ENCODE results near the gene GATD1.

Gene GATD1

GRCh38 chr11:809287-810039 is 32.2 kb upstream of the GATD1 start, which contains the start of gene RPLP2:
RPLP2 (plus strand) TSS chr11:809967; CDS start chr11:810235, 268 bp downstream.
- TF ChIP-seq, protein P1, sequence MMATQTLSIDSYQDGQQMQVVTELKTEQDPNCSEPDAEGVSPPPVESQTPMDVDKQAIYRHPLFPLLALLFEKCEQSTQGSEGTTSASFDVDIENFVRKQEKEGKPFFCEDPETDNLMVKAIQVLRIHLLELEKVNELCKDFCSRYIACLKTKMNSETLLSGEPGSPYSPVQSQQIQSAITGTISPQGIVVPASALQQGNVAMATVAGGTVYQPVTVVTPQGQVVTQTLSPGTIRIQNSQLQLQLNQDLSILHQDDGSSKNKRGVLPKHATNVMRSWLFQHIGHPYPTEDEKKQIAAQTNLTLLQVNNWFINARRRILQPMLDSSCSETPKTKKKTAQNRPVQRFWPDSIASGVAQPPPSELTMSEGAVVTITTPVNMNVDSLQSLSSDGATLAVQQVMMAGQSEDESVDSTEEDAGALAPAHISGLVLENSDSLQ (IDR thresholded peaks at IDR 0.05): peak; percentile 35; the same call in 1 of the 2 replicates
- TF ChIP-seq ZNF384 (IDR thresholded peaks at IDR 0.05): no peak
- TF ChIP-seq L3MBTL2 (conservative IDR thresholded peaks at IDR 0.05): peak; percentile 90
- peak; percentile 90 for TF ChIP-seq ELF4 (IDR thresholded peaks at IDR 0.05)
- TF ChIP-seq HDGF (IDR thresholded peaks at IDR 0.05; ENCODE audit: borderline replicate concordance): peak; percentile 85; the same call in 1 of the 2 replicates
- ChIA-PET POLR2A (interaction anchor here (0.5 to 2.2 kb wide), 11 partner anchors 9 to 88 kb away, joined by 3 to 39 read pairs (median 4); partner anchors contain the start of genes CD151, PNPLA2, POLR2L and TSPAN4), CTCF (no interaction called here)
- DNase-seq (ENCODE audit: extremely low spot score): peak; percentile 94

- ChIA-PET POLR2A (interaction anchor here (0.5 to 2.2 kb wide), 11 partner anchors 10 to 89 kb away, joined by 3 to 39 read pairs (median 4); partner anchors contain the start of genes CD151, PNPLA2, POLR2L and TSPAN4), CTCF (no interaction called here)
- no peak for TF ChIP-seq L3MBTL2 (conservative IDR thresholded peaks at IDR 0.05)
- no peak for TF ChIP-seq FOXK2 (IDR thresholded peaks at IDR 0.05)
- TF ChIP-seq ZNF384 (IDR thresholded peaks at IDR 0.05): no peak
- DNase-seq (ENCODE audit: extremely low spot score): no peak
These were observed 31.4 kb upstream of the GATD1 start for GRCh38 chr11:808427-809286.

- no peak for DNase-seq (ENCODE audit: extremely low spot score)
- TF ChIP-seq HDGF (IDR thresholded peaks at IDR 0.05; ENCODE audit: borderline replicate concordance): no peak
- TF ChIP-seq ARNT (IDR thresholded peaks at IDR 0.05): no peak
- TF ChIP-seq FOXK2 (IDR thresholded peaks at IDR 0.05): no peak
- TF ChIP-seq SUZ12 (IDR thresholded peaks at IDR 0.05): no peak
- no peak for TF ChIP-seq SP1 (IDR thresholded peaks at IDR 0.05)
- no peak for TF ChIP-seq NFRKB (IDR thresholded peaks at IDR 0.05)
- no peak for TF ChIP-seq TARDBP (IDR thresholded peaks at IDR 0.05)
- no peak for TF ChIP-seq FOXM1 (IDR thresholded peaks at IDR 0.05; ENCODE audit: borderline replicate concordance)
- TF ChIP-seq, protein P1 (IDR thresholded peaks at IDR 0.05): no peak
- no peak for TF ChIP-seq CTBP1 (IDR thresholded peaks at IDR 0.05; ENCODE audit: borderline replicate concordance)
- no peak for TF ChIP-seq FOXA1 (IDR thresholded peaks at IDR 0.05)
- no peak for TF ChIP-seq LEF1 (IDR thresholded peaks at IDR 0.05; ENCODE audit: borderline replicate concordance)
- no peak for TF ChIP-seq ZNF384 (IDR thresholded peaks at IDR 0.05)
- no peak for TF ChIP-seq BHLHE40 (IDR thresholded peaks at IDR 0.05; ENCODE audit: borderline replicate concordance)
- no peak for TF ChIP-seq L3MBTL2 (conservative IDR thresholded peaks at IDR 0.05)
- no peak for TF ChIP-seq ELF4 (IDR thresholded peaks at IDR 0.05)
- ChIA-PET CTCF (interaction anchor here (1.2 kb wide), 1 partner anchor 39 kb away, joined by 3 read pairs; no protein-coding TSS in a partner anchor), POLR2A (interaction anchor here (1.5 to 2.7 kb wide), 3 partner anchors 8 to 28 kb away, joined by 4 to 14 read pairs (median 8); no protein-coding TSS in a partner anchor)
These were observed 27.3 kb upstream of the GATD1 start for GRCh38 chr11:804599-804964.

DNA sequence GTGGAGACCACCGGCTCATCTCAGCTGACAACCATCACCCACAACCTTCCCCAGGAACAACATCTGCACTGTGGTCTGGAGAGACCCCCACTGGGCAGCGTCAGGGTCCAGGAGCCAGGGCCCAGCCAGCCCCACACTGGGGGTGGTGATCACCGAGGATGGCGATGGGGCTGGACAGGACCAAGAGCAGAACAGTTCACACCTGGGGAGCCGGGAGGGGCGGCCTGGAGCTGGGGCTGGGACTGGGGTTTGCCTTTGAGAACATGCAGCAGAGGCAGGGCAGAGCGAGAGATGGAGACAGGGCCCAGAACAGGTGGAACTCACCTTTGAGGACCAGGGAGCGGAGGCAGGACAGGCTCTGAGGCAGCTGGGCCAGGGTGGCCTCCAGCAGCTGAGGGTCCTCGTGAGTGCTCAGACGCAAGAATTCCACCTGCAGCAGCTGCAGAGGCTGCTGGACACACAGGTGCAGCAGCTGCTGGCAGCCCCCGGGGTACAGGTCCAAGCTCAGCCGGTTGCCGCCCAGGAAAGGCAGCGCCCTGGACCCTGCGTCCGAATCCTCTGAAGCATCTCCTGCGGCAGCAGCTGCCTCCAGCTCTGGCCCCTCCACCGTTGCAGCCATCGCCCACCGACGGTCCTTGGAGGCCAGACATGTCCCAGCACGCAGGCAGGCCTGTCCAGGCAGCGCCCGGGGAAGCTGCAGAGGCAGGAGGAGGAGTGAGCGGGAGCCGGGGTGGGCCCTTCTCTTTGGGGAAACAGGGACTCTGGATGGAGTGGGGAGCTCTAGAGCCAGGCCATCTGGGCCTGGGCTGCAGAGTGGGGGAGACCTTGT is 26.7 kb upstream of the GATD1 start:
- TF ChIP-seq SP1 (IDR thresholded peaks at IDR 0.05) (no peak), FOXA1 (IDR thresholded peaks at IDR 0.05) (no peak), LEF1 (IDR thresholded peaks at IDR 0.05; ENCODE audit: borderline replicate concordance) (no peak), TARDBP (IDR thresholded peaks at IDR 0.05) (no peak), ARNT (IDR thresholded peaks at IDR 0.05) (no peak), HDGF (IDR thresholded peaks at IDR 0.05; ENCODE audit: borderline replicate concordance) (no peak)
- no peak for DNase-seq (ENCODE audit: extremely low spot score)
- POLR2A ChIA-PET: interaction anchor here (0.9 to 2.7 kb wide), 4 partner anchors 8 to 28 kb away, joined by 3 to 14 read pairs (median 6); no protein-coding TSS in a partner anchor
- CTCF ChIA-PET: interaction anchor here (1.2 kb wide), 1 partner anchor 40 kb away, joined by 3 read pairs; no protein-coding TSS in a partner anchor

DNA sequence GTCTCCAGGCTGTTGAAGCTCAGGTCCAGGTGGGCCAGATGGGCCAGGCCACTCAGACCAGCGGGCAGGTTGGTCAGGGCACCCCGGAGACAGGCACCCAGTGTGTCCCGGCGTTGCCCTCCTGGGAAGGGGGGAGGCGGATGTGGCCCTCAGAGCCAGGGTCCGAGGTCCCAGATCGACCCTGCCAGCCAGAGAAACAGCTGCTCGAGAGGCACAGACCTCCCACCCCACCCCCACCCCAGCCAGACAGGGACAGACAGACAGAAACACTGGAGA is 26.1 kb upstream of the GATD1 start:
- TF ChIP-seq BHLHE40 (IDR thresholded peaks at IDR 0.05; ENCODE audit: borderline replicate concordance): no peak
- no peak for TF ChIP-seq FOXA1 (IDR thresholded peaks at IDR 0.05)
- TF ChIP-seq CTBP1 (IDR thresholded peaks at IDR 0.05; ENCODE audit: borderline replicate concordance): no peak
- no peak for TF ChIP-seq NFRKB (IDR thresholded peaks at IDR 0.05)
- no peak for TF ChIP-seq SUZ12 (IDR thresholded peaks at IDR 0.05)
- TF ChIP-seq ELF4 (IDR thresholded peaks at IDR 0.05): no peak
- no peak for TF ChIP-seq FOXM1 (IDR thresholded peaks at IDR 0.05; ENCODE audit: borderline replicate concordance)
- no peak for TF ChIP-seq FOXK2 (IDR thresholded peaks at IDR 0.05)
- no peak for TF ChIP-seq SP1 (IDR thresholded peaks at IDR 0.05)
- TF ChIP-seq, protein P1 (IDR thresholded peaks at IDR 0.05): no peak
- TF ChIP-seq TARDBP (IDR thresholded peaks at IDR 0.05): no peak
- no peak for TF ChIP-seq LEF1 (IDR thresholded peaks at IDR 0.05; ENCODE audit: borderline replicate concordance)
- TF ChIP-seq ARNT (IDR thresholded peaks at IDR 0.05): no peak
- no peak for DNase-seq (ENCODE audit: extremely low spot score)
- ChIA-PET POLR2A (interaction anchor here (0.9 to 2.7 kb wide), 4 partner anchors 10 to 56 kb away, joined by 3 to 14 read pairs (median 4); partner anchors contain the start of gene TALDO1), CTCF (no interaction called here)
